B cell (primary cell): ENCODE data around the gene PLCB4. TPM values are rescaled to one million over a fixed set of nuclear protein-coding genes. Genes with fewer than 3 reads are reported as not detected.

ENCODE experiments used
- ATAC-seq: fragments of 200-7000 bp; cut with Tn5 transposase; one replicate; pipeline ENCODE4 v1.10.0; 2021; ENCODE audit warnings: low read depth, mild to moderate bottlenecking, moderate number of reproducible peaks, moderate library complexity
- CTCF ChIA-PET: fragments of 350-600 bp; sonication (Branson Sonifier 250); formaldehyde crosslinking; loops from one replicate; lab custom pipeline; 2021; ENCODE audit warnings: antibody characterized with exemption, inconsistent platforms; lab: Charles Lee
- POLR2A ChIA-PET: fragments of 350-600 bp; sonication (Branson Sonifier 250); formaldehyde crosslinking; loops from one replicate; lab custom pipeline; 2021; ENCODE audit warnings: antibody characterized with exemption; lab: Charles Lee
- DNase-seq: peaks from one replicate; pipeline ENCODE4 v3.0.0; 2013
- H2AFZ ChIP-seq: 2 replicates; pipeline ENCODE4 v1.6.1; 2012; ENCODE audit warnings: mild to moderate bottlenecking, low read depth, low read length; ENCODE audit not compliant: insufficient read depth, poor library complexity, severe bottlenecking
- H3K27ac ChIP-seq, 2 donors: 1 replicate in 1 of 2; 2 replicates in 1 of 2; pipeline ENCODE4 v1.5.1; 2012 to 2013; ENCODE audit warnings: low read length in 2 of 2, mild to moderate bottlenecking in 2 of 2, moderate library complexity in 1 of 2
- H3K27me3 ChIP-seq, 4 experiments: fragments of 200-600 bp in 1 of 4; sonication (generic) in 1 of 4; replicated peaks in 1 of 4; 1 replicate in 2 of 4; 2 replicates in 2 of 4; pipeline versions ENCODE4 v1.6.1 to v1.7.0; 2013 to 2016; ENCODE audit warnings: low read length in 3 of 4, mild to moderate bottlenecking in 2 of 4, mixed read lengths in 1 of 4, moderate library complexity in 1 of 4; ENCODE audit not compliant: insufficient read depth in 4 of 4, control insufficient read depth in 3 of 4; ENCODE audit errors: control extremely low read depth in 1 of 4
- H3K36me3 ChIP-seq, 2 experiments: replicated peaks in 1 of 2; 1 replicate in 1 of 2; 2 replicates in 1 of 2; pipeline versions ENCODE4 v1.6.1 to v1.7.1; 2013; ENCODE audit warnings: low read length in 1 of 2; ENCODE audit not compliant: insufficient read depth in 2 of 2, control insufficient read depth in 1 of 2; ENCODE audit errors: control extremely low read depth in 1 of 2, extremely low read depth in 1 of 2
- H3K4me1 ChIP-seq, 2 donors: fragments of 200-600 bp in 1 of 2; sonication (generic) in 1 of 2; 1 replicate in 1 of 2; 2 replicates in 1 of 2; pipeline versions ENCODE4 v1.5.1 to v1.6.1; 2013 to 2017; ENCODE audit warnings: low read length in 2 of 2; ENCODE audit not compliant: control insufficient read depth in 2 of 2, insufficient read depth in 2 of 2
- H3K4me2 ChIP-seq: replicated peaks from 2 replicates; pipeline ENCODE3; 2012; ENCODE audit warnings: mild to moderate bottlenecking, low read depth, low read length; ENCODE audit not compliant: poor library complexity, severe bottlenecking
- H3K4me3 ChIP-seq, 5 experiments: fragments of 200-600 bp in 1 of 5; sonication (generic) in 1 of 5; 1 replicate in 3 of 5; 2 replicates in 2 of 5; pipeline versions ENCODE4 v1.5.1 to v1.7.0; 2011 to 2016; ENCODE audit warnings: low read length in 4 of 5, mild to moderate bottlenecking in 4 of 5, low read depth in 2 of 5, control low read depth in 1 of 5, moderate library complexity in 1 of 5; ENCODE audit not compliant: insufficient read depth in 1 of 5; ENCODE audit errors: control extremely low read depth in 1 of 5, extremely low read depth in 1 of 5
- H3K79me2 ChIP-seq: fragments of 200-600 bp; sonication (generic); one replicate; pipeline ENCODE4 v1.6.0; 2016; ENCODE audit warnings: low read length; ENCODE audit not compliant: control insufficient read depth, insufficient read depth
- H3K9ac ChIP-seq: fragments of 200-600 bp; sonication (generic); 2 replicates; pipeline ENCODE4 v1.6.1; 2017; ENCODE audit warnings: mild to moderate bottlenecking, low read length, moderate library complexity
- H3K9me3 ChIP-seq, 3 donors: one replicate each; pipeline versions ENCODE4 v1.6.1 to v1.7.1; 2013; ENCODE audit warnings: low read length in 2 of 3; ENCODE audit not compliant: control insufficient read depth in 2 of 3, insufficient read depth in 1 of 3; ENCODE audit errors: control extremely low read depth in 1 of 3
- H4K20me1 ChIP-seq: 2 replicates; pipeline ENCODE4 v1.6.0; 2012; ENCODE audit warnings: mild to moderate bottlenecking, low read length; ENCODE audit not compliant: insufficient read depth, control insufficient read depth, poor library complexity, severe bottlenecking
- H3K27ac Mint-ChIP-seq: one replicate; pipeline ENCODE4 v1.8.0; 2021; ENCODE audit warnings: mixed read lengths
- H3K27me3 Mint-ChIP-seq: one replicate; pipeline ENCODE4 v1.8.0; 2021; ENCODE audit warnings: mixed read lengths
- H3K4me1 Mint-ChIP-seq: one replicate; pipeline ENCODE4 v1.8.0; 2021; ENCODE audit warnings: mixed read lengths
- H3K4me3 Mint-ChIP-seq: one replicate; pipeline ENCODE4 v1.8.0; 2021; ENCODE audit warnings: mixed read lengths
- H3K9me3 Mint-ChIP-seq: one replicate; pipeline ENCODE4 v1.8.0; 2022; ENCODE audit warnings: mixed read lengths; ENCODE audit not compliant: insufficient read depth
- EZH2 ChIP-seq: IDR thresholded peaks from 2 replicates; pipeline ENCODE4 v1.6.1; 2012; ENCODE audit warnings: borderline replicate concordance, low read depth, mild to moderate bottlenecking, moderate library complexity, low read length; ENCODE audit not compliant: insufficient read depth, poor library complexity, severe bottlenecking
- WGBS: methylation state at CpG from one replicate; pipeline ENCODE4 v1.1.5; 2013; ENCODE audit warnings: missing lambda C conversion rate; ENCODE audit not compliant: insufficient coverage; 5-methylcytosine and 5-hydroxymethylcytosine counted together
- intact Hi-C: fragments of 100-400 bp; cut with micrococcal nuclease; formaldehyde crosslinking; loops from one replicate; pipeline ENCODE4 v1.10.0; 2022
- polyA plus RNA-seq: library from polyadenylated mRNA; depleted of rRNA; stranded (reverse); fragments of >200 nt; gene quantifications from 2 replicates; pipeline ENCODE4 v1.2.3, GENCODE V29; 2012
- total RNA-seq, 2 donors: library from RNA; stranded (reverse); fragments of 120-200 nt in 1 of 2; gene quantifications; 1 replicate in 1 of 2; 2 replicates in 1 of 2; pipeline versions ENCODE4 v1.2.3 to v1.2.4, GENCODE V29; 2013 to 2022
- TF ChIP-seq, protein P1 (sequence below): fragments of 200-600 bp; IDR thresholded peaks from one replicate; pipeline ENCODE4 v1.8.0; 2022; ENCODE audit warnings: antibody characterized with exemption, mild to moderate bottlenecking

The PLCB4 gene
- total and polyA plus RNA-seq, 2 donors (not counting 1 experiment from before 2014, with no cell fraction given) = not detected

DNA sequence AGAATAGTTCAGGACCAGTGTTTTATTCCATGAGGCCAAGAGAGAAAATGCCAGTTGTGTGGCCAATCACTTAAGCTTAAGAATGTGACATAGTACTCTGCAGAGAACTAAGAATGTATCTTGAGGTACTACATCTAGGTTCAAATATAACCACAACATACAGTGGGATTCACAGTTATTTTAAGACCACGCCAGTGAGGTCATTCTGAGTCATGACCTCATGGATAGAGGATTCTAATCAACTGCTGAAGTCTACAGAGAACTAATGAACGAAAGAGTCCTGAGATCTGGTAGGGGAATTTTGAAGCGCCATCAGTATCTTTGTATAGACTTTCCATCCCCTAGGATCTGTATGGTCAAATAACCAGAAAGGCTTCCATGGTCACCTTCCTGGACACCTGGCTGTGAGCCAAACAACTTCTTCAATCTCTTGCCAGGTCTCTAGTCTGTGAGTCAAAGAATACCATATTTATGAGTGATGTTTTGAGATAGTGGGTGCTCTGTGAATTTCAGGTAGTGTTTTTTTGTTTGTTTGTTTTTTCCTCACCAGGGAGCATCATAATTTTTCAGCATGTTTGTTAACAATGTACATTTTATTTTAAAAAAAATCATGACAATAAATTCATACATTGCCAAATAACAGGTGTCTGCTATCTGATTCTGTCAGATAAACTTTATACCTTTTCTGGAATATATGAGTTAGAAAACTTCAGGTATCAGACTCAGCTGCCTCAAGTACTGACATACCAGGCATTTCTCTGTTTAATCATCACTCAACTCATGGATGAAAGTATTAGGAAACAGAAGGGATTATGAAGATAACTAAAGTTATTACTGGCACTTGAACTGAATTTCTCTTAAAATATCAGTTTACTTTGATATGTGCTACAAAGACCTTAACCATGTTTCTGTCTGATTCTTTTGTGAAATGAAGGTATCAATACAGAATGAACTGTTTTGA, 217.9 kb downstream of the PLCB4 start:
- no peak overlapping the region for H3K4me3 ChIP-seq
- H3K36me3 ChIP-seq = no peaks in the 10 kb centered on the region
- no peak overlapping the region for H3K4me3 Mint-ChIP-seq
- no peak for ATAC-seq
- H3K27ac Mint-ChIP-seq = no peak overlapping the region
- intact Hi-C loops = no loop called here
- no peaks in the 10 kb centered on the region for H3K9me3 ChIP-seq
- TF ChIP-seq EZH2 = no peak
- no peaks in the 10 kb centered on the region for H3K27me3 ChIP-seq
- no peak overlapping the region for H3K27ac ChIP-seq
- H3K4me2 ChIP-seq = no peak overlapping the region
- H3K27me3 Mint-ChIP-seq = no peaks in the 10 kb centered on the region
- H3K79me2 ChIP-seq = no peaks in the 10 kb centered on the region
- CTCF ChIA-PET = no interaction called here
- H4K20me1 ChIP-seq = no peaks in the 10 kb centered on the region
- H3K4me1 Mint-ChIP-seq = no peaks in the 10 kb centered on the region
- no peak for DNase-seq
- no peak overlapping the region for H3K9ac ChIP-seq
- WGBS = no CpG with 5 or more reads among the region's 3 CpGs
- H3K9me3 Mint-ChIP-seq = no peaks in the 10 kb centered on the region
- no peaks in the 10 kb centered on the region for H3K4me1 ChIP-seq
- POLR2A ChIA-PET = no interaction called here
- H2AFZ ChIP-seq = no peak overlapping the region

DNA sequence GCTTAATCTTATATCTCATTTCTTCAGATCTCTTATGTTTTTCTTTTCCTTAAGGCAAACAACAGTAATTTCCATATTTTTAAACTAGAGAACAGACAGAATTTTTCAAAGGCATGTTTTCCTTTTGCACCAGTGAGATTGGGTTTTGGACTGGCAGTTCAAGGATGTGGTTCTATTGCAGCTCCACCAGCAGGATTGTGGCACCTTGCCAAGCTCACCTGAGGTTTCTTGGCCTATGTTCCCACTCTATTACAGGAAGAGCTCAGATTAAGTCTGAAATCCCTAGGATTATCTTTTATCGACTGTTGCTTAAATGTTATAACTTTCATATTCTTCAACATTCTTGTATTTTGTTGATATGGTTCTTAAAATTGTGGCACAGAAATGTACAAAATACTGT, 218.9 kb downstream of the PLCB4 start:
- TF ChIP-seq EZH2 = no peak
- TF ChIP-seq, protein P1, sequence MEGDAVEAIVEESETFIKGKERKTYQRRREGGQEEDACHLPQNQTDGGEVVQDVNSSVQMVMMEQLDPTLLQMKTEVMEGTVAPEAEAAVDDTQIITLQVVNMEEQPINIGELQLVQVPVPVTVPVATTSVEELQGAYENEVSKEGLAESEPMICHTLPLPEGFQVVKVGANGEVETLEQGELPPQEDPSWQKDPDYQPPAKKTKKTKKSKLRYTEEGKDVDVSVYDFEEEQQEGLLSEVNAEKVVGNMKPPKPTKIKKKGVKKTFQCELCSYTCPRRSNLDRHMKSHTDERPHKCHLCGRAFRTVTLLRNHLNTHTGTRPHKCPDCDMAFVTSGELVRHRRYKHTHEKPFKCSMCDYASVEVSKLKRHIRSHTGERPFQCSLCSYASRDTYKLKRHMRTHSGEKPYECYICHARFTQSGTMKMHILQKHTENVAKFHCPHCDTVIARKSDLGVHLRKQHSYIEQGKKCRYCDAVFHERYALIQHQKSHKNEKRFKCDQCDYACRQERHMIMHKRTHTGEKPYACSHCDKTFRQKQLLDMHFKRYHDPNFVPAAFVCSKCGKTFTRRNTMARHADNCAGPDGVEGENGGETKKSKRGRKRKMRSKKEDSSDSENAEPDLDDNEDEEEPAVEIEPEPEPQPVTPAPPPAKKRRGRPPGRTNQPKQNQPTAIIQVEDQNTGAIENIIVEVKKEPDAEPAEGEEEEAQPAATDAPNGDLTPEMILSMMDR = no peak
- H3K27ac Mint-ChIP-seq = no peak overlapping the region
- no CpG with 5 or more reads among the region's 1 CpG for WGBS
- no peaks in the 10 kb centered on the region for H3K27me3 ChIP-seq
- no peak overlapping the region for H2AFZ ChIP-seq
- intact Hi-C loops = no loop called here
- ATAC-seq (no peak), DNase-seq (no peak)
- H3K4me1 ChIP-seq = no peaks in the 10 kb centered on the region
- no peak overlapping the region for H3K4me2 ChIP-seq
- H3K9me3 Mint-ChIP-seq = no peaks in the 10 kb centered on the region
- H3K27me3 Mint-ChIP-seq = no peaks in the 10 kb centered on the region
- ChIA-PET POLR2A (no interaction called here), CTCF (no interaction called here)
- no peak overlapping the region for H3K9ac ChIP-seq
- no peaks in the 10 kb centered on the region for H3K36me3 ChIP-seq
- no peaks in the 10 kb centered on the region for H3K4me1 Mint-ChIP-seq
- H3K27ac ChIP-seq = no peak overlapping the region
- H4K20me1 ChIP-seq = no peaks in the 10 kb centered on the region
- no peaks in the 10 kb centered on the region for H3K79me2 ChIP-seq
- H3K4me3 ChIP-seq = no peak overlapping the region
- no peak overlapping the region for H3K4me3 Mint-ChIP-seq
- no peaks in the 10 kb centered on the region for H3K9me3 ChIP-seq
